Measurements from ENCODE around the gene COMTD1.
A peak's percentile ranks its signal among the peaks of the same experiment; 100 is the strongest.

Gene COMTD1
- 7.8 to 10.1 reads per million in 2 donors for total RNA-seq

GRCh38 chr10:75235375-75236177, at the start of gene COMTD1:
TSS of gene COMTD1 (minus strand) at chr10:75235957. CDS start at chr10:75235928, 29 bp downstream.
- DNase-seq, result peak; percentile 89 to 94 (median 92)

DNA sequence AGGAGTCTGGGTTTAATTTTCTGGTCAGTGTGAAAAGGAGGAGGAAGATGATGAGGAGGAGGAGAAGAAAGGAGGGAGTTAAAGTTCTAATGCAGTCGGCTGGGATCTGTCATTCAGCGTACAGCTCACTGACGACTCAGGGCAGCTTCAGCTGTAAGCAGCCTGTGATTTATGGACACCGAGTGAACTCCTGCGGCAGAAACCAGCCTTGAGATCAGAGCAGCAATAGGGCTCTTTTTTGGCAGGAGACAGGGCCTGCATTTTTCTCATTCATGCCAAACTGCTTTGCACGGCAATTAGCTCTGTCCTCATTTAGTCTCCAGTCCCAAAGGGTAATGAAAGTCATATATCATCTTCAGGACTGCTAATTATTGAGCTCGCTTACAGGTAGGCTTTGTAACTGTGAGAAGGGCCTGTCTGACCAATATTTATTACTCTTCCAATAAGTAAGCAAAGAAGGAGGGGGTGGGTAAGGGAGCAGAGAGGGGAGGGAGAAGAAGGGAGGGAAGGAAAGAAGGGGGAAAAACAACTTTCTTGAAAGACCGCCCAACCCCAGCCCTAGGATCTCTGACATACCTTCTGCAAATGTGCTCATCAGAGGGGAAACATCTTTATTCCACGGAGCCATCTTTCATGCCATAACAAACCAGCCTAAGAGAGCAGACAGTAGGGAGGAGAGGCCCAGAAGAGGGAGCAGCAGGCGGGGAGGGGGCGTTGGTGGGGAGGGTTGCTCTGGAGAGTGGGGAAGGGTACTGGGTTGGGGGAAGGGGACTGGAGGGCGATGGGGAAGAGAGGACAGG, 48.1 kb upstream of the COMTD1 start:
- no peak for DNase-seq

GRCh38 chr10:75283078-75283670, 47.4 kb upstream of the COMTD1 start:
- DNase-seq, result no peak

GRCh38 chr10:75281974-75282373, 46.2 kb upstream of the COMTD1 start:
- DNase-seq, result no peak

GRCh38 chr10:75280236-75280635, 44.5 kb upstream of the COMTD1 start:
- DNase-seq, result no peak

GRCh38 chr10:75276069-75276872, 40.5 kb upstream of the COMTD1 start:
- no peak for DNase-seq

- no peak for DNase-seq
Observed at GRCh38 chr10:75272896-75273295, 37.1 kb upstream of the COMTD1 start.

DNA sequence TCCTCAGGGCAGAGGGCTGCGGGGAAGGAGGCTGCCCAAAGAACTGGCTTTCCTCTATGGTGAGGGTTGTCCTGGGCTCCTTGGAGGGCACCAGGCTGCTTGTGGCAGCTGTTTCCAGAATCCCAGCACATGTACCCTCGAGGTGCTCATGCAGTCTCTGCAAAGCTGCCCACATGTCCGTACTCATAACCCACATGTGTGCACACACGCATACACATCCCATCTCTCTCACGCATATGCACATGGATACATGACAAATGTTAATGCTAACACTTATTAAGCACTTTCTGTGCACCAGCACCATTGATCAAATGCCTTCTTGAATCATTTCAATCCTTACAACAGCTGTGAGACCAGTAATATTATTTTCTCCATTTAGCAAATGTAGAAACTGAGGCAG, 36.3 kb upstream of the COMTD1 start:
- no peak for DNase-seq

GRCh38 chr10:75269605-75270004, 33.8 kb upstream of the COMTD1 start:
- no peak for DNase-seq

GRCh38 chr10:75266945-75267344, 31.2 kb upstream of the COMTD1 start:
- no peak for DNase-seq

DNA sequence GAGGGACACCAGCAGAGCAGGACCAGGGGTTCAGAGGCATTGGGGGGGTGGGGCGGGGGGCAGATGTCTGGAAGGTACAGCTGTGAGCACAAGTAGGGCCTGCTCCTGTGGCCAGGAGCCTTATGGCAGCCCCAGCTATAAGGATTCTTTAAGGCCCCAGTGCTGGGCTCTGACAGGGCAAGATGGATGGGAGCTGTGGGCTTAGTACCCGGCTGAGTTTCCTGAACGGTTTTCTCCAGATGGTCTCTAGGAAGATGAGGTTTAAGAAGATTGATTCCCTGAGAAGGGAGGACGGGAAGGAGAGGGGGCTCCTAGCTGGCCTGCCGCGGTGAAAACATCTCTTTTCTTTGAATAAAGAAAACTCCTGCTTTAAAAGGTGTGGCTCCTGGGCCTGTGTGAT, 30.1 kb upstream of the COMTD1 start:
- no peak for DNase-seq

DNA sequence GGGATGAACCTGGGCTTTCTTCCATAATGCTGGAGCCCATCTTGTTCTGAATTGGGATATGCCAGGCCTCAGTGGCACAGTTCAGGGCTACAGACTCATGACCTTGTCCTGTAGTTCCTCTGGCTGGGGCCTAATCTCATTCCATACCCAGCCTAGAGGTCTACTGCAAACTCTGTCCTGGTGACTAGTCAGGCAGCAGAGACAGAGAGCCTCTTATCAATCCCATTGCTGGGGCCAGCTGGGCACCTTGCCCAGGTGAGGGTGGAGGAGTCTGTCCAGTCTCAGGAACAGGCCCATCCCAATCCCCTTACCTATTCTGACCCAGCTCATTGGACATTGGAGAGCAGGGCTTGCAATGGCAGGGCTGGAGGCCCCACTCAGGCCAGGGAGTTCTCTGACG, 28.0 kb upstream of the COMTD1 start:
- no peak for DNase-seq

- DNase-seq, result no peak
Observed at GRCh38 chr10:75261813-75262705, 26.3 kb upstream of the COMTD1 start.

DNA sequence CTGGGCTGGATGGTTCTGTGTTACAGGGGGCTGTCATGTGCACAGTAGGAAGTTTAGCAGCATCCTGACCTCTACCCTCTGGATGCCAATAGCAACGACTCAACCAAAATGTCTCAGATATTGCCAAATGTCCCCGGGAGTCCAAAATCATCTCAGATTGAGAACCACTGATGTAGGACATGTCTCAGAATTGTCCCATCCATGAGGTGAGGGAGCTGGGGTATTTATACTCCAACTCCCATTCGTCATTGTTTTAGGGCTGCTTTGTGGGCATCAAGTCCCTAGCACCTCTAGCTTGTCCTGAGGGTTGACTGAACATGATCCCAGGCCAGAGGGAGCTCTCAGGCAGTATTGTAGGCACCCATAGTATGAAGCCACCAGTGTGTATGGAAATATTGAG, 25.2 kb upstream of the COMTD1 start:
- no peak for DNase-seq

GRCh38 chr10:75254739-75255138, 19.0 kb upstream of the COMTD1 start:
- no peak for DNase-seq

GRCh38 chr10:75253281-75254220, 17.8 kb upstream of the COMTD1 start:
- no peak for DNase-seq

DNA sequence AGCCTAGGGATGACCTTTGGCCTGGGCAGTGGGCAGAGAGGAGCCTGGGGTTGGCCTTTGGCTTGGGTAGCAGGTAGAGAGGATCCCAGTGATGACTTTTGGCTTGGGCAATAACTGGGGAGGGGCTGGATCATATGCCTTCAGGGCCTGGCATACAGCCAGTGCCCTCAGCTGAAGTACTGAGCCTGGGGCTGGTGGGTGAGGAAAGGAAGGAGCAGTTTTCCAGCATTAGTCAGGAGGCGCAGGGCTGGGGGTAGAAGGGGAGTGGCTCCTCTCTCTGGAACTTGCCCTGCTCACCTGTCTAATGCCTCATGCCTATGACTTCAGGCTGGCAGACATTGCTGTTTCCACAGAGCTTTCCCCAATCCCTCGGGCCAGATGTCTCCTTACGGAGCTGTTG, 15.2 kb upstream of the COMTD1 start:
- no peak for DNase-seq

GRCh38 chr10:75247797-75248196, 12.0 kb upstream of the COMTD1 start:
- no peak for DNase-seq

- no peak for DNase-seq
Observed at GRCh38 chr10:75246506-75246905, 10.7 kb upstream of the COMTD1 start.

All from T-helper 2 cell (primary cell).